ENCODE data around the gene CSTA. TPM values are rescaled to one million over a fixed set of nuclear protein-coding genes. Genes with fewer than 3 reads are reported as not detected.
"Not testable (repeated sequence)": the region's sequence is repeated elsewhere in the genome, so short reads cannot be mapped to it uniquely, and the experiment has no call there.

CSTA gene
- total RNA-seq, 1 donor, result 2.5 TPM

GRCh38 chr3:122364490-122364889 lies 39.4 kb downstream of the CSTA start:
- TF ChIP-seq CTCF (IDR thresholded peaks at IDR 0.05; ENCODE audit: insufficient read depth, low read length), result no peak
- DNase-seq (ENCODE audit: low read depth), result no peak
- no peak overlapping the region for H3K4me3 ChIP-seq (ENCODE audit: low read depth, low read length)

- no peak for DNase-seq (ENCODE audit: low read depth)
- H3K4me3 ChIP-seq (ENCODE audit: low read depth, low read length), result no peak overlapping the region
- no peak for TF ChIP-seq CTCF (IDR thresholded peaks at IDR 0.05; ENCODE audit: insufficient read depth, low read length)
Observed at GRCh38 chr3:122365073-122365472, 40.0 kb downstream of the CSTA start.

- H3K4me3 ChIP-seq (ENCODE audit: low read depth, low read length), result not testable (repeated sequence)
- DNase-seq (ENCODE audit: low read depth), result peak; percentile 8
Observed at GRCh38 chr3:122365582-122366378, 40.7 kb downstream of the CSTA start.

- no peak overlapping the region for H3K4me3 ChIP-seq (ENCODE audit: low read depth, low read length)
- no peak for TF ChIP-seq CTCF (IDR thresholded peaks at IDR 0.05; ENCODE audit: insufficient read depth, low read length)
- DNase-seq (ENCODE audit: low read depth), result no peak
Observed at GRCh38 chr3:122366379-122366749, 41.3 kb downstream of the CSTA start.

GRCh38 chr3:122374034-122374433 lies 49.0 kb downstream of the CSTA start:
- no peak for DNase-seq (ENCODE audit: low read depth)
- no peak for TF ChIP-seq CTCF (IDR thresholded peaks at IDR 0.05; ENCODE audit: insufficient read depth, low read length)
- H3K4me3 ChIP-seq (ENCODE audit: low read depth, low read length), result no peak overlapping the region

DNA sequence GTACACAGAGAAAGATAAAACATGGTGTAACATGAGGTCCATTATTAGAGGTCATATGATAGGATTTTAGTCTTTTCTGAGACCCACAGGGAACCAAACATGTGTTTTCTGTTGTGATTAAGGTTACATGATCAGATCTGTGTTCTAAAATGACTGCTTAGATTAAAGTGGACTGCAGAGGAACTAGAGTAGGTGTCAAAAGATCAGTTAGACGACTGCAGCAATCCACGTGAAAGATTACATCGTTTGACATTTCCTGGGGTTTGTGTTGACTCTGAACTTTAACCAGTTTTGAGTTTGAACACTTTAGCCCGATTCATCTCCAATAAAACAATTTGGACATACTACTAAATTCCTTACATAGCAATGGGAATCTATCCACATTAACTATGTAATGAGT lies 52.9 kb downstream of the CSTA start:
- no peak overlapping the region for H3K4me3 ChIP-seq (ENCODE audit: low read depth, low read length)
- TF ChIP-seq CTCF (IDR thresholded peaks at IDR 0.05; ENCODE audit: insufficient read depth, low read length), result no peak
- no peak for DNase-seq (ENCODE audit: low read depth)

GRCh38 chr3:122382888-122383666 lies 58.0 kb downstream of the CSTA start, which contains the start of gene MIX23:
MIX23 (minus strand) TSS chr3:122383231; CDS start chr3:122383224, 7 bp downstream.
- DNase-seq (ENCODE audit: low read depth), result peak; percentile 76
- TF ChIP-seq CTCF (IDR thresholded peaks at IDR 0.05; ENCODE audit: insufficient read depth, low read length), result no peak
- peak within 1 kb of the TSS; percentile 97 for H3K4me3 ChIP-seq (ENCODE audit: low read depth, low read length)
